Stimulated activated CD4-positive, alpha-beta T cell treated with anti-CD3 and anti-CD28 coated beads, Interleukin-12 subunit alpha, Interleukin-12 subunit beta, amount 100 ng/mL, for 4 hours (primary cell): ENCODE data around the gene KLHDC7B.

ENCODE experiments used
- DNase-seq: peaks from one replicate; pipeline ENCODE4 v3.0.0-alpha.2; 2020

The KLHDC7B gene

DNA sequence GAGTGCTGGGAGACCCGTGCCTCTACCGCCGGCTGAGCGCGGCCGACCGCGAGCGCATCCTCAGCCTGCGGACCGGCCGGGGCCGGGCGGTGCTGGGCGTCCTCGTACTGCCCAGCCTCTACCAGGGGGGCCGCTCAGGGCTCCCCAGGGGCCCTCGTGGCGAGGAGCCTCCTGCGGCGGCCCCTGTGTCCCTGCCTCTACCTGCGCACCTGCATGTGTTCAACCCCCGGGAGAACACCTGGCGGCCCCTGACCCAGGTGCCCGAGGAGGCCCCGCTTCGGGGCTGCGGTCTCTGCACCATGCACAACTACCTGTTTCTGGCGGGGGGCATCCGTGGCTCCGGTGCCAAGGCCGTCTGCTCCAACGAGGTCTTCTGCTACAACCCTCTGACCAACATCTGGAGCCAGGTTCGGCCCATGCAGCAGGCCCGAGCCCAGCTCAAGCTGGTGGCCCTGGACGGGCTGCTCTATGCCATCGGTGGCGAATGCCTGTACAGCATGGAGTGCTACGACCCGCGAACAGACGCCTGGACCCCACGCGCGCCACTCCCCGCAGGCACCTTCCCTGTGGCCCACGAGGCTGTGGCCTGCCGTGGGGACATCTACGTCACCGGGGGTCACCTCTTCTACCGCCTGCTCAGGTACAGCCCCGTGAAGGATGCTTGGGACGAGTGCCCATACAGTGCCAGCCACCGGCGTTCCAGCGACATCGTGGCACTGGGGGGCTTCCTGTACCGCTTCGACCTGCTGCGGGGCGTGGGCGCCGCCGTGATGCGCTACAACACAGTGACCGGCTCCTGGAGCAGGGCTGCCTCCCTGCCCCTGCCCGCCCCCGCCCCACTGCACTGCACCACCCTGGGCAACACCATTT, 3.5 kb downstream of the KLHDC7B start:
- DNase-seq = no peak

DNA sequence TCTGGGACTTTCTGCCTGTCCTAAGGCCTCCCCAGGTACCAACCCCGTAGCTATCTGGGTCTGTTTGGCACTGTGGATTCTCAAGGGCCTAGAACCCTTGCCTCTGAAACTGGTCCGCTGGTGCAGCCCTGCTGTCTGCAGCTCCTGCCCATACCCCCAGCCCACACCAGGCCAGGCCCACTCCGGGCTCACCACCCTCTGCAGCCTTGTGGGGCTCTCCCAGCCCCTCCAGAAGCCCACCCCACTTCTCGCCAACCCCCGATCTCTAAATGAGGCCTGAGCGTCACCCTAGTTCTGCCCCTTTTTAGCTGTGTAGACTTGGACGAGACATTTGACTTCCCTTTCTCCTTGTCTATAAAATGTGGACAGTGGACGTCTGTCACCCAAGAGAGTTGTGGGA, 4.7 kb downstream of the KLHDC7B start:
- DNase-seq = no peak

DNA sequence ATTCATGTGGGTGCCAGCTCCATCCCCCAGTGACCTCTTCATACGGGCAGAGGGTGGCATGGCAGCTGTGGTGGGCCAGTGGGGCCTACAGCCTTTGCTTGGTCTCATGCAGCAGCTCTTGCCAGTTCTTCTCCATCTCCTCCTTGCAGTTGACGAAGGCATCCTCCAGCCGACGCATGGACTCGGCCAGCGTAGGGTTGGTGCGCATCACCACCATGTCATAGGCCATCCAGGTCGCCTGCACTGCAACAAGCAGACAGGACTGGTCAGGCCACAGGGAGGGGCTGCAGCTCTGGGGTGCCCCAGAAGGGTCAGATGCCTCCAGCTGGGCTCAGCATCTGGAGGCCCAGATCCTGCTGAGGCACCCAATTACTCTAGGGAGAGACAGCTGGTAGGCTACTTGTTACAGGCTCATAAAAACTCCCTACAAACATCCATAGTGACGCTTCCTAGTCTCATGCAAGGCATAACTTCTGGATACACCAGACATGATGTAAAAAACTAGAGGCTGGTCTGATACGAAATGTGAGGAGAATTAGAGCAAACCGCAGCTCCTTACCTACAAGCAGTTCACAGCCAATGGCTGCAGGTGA, 5.6 kb downstream of the KLHDC7B start:
- DNase-seq = no peak

DNA sequence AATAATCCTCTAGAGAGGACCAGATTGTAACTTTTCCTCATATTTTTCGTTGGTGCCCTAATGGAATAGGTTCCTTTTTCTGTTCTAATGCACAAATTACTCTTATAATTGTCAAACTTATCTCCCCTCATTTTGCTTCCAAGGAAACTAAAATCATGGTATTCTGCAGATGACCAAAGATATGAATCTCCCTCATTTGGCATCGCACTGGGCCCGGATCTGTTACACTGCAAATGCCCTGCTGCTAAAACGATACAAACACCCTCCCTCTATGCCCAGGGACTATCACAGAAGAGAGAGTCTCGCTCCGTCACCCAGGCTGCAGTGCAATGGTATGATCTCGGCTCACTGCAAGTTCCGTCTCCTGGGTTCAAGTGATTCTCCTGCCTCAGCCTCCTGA, 7.6 kb downstream of the KLHDC7B start:
- DNase-seq = no peak

DNA sequence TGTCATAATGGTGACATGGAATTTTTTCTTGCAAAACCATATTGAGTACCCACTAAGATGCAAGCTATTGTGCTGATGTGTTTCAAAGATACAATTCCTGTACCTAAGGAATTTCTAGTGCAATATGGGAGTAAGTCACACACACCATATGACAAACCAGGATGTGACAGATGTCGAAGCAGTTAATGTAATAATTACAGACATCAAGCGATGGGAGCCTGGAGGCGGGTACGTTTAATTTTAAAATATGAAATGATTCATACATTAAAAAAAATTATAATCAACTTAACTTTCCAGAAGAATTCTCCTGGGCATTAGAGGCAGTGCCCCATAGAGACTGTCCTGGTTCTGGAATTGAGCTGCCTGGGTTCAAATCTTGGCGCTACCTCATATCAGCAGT, 11.0 kb downstream of the KLHDC7B start:
- no peak for DNase-seq

DNA sequence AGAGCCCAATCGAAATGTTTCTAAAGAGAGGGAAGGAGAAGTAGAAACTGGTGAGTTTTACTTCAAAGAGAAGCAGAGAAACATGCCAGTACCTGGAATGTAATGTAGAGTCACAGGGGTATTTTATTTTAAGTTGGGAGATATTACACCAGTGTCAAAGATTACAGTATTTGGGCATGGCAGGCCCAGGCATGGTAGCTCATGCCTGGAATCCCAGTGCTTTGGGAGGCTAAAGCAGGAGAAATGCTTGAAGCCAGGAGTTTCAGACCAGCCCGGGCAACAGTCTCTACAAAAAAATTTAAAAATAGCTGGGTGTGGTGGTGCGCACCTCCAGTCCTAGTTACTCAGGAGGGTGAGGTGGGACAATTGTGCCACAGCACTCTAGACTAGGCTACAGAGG, 14.3 kb downstream of the KLHDC7B start:
- no peak for DNase-seq

DNA sequence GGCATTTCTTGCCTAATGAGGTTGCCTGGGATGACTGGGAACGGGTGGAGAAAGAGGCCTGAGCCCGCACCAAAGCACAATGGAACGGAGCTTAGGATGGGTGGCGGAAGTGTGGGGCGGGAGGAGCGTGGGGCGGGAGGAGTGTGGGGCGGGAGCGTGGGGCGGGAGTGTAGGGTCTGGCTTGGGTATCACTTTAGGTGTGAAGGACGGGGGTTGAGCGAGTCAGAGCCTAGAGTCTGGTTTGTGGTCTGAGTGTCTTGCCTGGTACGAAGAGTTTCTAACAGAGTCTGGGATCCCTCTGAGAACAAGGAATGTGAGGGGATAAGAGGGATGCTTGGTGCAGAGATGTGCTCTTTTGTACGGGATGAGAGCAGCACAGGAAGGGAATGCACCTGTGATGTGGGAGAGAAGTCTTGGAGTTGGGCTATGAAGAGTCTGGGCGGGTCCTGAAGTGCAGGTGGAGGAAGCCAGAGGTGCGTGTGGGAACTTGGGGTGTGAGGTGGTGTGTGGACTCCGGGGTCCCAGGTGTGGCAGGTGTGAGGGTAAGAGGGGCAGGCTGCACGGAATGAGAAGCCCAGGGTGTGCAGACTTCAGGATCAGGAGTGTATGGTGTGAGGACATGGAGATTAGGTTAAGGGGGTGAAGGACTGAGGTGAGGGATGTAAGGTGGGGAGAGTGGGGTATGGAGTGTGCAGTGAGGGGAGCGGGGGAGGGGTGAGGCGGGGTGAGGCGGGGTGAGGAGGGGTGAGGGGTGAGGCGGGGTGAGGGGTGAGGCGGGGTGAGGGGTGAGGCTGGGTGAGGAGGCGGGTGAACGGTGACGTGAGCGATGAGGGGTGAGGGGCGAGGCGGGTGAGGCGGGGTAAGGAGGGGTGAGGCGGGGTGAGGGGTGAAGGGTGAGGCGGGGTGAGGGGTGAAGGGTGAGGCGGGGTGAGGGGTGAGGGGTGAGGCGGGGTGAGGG, 16.0 kb downstream of the KLHDC7B start:
- DNase-seq = no peak

DNA sequence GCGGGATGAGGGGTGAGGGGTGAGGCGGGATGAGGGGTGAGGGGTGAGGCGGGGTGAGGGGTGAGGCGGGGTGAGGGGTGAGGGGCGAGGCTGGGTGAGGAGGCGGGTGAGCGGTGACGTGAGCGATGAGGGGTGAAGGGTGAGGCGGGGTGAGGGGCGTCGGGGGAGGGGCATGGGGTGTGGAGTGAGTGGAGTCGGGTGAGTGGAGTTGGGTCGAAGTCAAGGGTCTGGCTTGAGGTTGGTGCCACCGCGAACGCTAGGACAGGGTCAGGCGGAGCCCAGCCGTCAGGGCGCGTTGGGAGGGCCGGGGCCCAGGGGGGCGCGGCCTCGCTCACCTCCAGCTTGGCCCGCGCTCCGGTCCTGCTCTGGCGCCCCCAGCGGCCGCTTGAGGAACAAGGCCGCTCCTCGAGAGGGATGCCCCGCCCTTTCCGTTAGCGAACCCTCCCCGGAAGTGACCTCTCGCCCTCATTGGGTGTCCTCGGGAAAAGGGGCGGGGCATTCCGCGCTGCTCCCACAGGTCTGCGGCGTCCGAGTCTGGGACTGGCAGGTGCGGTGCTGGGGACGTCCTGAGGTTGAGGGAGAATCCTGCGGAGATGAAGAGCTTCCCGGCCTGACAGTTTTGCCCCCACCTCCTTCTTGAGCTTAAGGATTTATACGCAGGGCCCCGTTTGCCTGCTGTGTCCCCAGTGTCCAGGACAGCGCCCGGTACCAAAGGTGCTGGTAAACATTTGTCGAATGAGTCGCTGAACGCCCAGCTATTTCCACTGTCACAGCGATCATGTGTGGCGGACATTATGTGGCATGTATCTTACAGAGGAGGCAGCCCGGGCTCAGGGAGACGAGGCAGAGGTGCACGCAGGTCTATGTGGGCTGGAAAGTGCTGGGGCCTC, 17.1 kb downstream of the KLHDC7B start, which contains the start of gene SYCE3:
TSS of gene SYCE3 (minus strand) at position 397 of the 890 bp plus-strand sequence. CDS start 6,514 bp downstream, outside the sequence.
- DNase-seq = peak; percentile 98

DNA sequence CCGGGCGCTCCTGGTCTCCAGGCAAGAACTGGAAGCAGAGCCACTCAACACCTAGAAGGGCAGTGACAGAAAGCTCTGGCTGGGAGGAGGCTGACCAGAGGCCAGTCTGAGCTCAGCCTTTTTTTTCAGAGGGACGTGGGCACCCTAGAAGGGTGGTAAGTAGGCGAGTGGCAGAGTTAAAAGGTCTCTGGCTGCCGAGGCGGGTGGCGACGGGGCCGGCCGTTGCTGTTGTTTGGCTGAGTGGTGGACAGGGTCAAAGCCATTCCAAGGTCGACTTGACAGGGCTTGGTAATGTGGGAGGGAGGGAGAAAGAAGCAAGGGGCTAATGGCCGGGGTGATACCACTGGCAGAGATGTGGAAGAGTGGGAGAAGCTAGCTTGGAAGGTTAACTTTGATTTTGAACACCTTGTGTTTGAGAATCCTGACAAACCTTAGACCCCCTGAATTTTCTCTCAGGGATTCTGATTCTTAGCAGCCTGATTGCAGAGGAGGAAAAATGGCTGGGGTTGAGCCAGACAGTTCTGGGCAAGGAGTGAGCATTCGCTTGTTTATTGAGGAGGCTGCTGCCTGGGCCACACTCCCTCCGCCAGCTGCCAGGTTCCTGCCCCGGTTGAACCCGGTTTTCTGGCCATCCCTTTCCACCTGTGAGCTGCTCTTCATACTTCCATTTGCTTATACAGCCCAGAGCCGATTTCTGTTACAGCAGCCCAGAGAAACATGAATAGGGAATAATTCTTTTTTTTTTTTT, 17.9 kb downstream of the KLHDC7B start:
- no peak for DNase-seq

DNA sequence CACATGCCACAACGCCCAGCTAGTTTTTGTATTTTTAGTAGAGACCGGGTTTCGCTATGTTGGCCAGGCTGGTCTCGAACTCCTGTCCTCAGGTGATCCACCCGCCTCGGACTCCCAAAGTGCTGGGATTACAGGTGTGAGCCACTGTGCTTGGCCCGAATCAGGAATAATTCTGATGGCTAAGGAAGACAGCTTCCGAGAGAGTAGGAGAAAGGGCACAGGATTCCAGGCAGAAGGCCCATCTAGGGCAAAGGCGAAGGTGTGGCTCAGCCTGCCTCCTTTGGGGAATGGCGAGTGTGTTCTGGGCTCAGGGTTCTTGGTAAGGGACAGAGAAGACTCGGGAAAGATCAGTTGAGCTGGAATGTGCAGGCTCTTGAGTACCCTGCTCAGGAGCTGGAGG, 18.6 kb downstream of the KLHDC7B start:
- no peak for DNase-seq

DNA sequence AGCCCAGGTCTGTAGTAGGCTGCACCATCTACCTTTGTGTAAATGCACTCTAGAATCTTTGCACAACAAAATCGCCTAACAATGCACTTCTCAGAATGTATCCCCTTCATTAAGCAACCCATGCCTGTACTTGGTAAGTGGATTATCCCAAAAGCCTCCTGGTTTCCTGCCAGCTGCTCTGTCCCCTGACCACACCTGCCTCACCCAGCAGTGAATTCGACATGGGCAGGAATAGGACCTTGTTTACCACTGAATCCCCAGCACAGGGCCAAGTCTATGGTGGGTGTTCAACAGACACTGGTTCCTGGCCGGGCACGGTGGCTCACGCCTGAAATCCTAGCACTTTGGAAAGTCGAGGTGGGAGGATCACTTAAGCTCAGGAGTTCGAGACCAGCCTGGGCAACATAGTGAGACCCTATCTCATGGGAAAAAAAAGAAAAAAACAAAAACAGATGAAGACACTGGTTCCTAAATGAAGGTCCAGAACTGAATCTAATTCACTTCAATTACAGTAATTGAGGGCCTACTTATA, 22.1 kb downstream of the KLHDC7B start:
- no peak for DNase-seq

DNA sequence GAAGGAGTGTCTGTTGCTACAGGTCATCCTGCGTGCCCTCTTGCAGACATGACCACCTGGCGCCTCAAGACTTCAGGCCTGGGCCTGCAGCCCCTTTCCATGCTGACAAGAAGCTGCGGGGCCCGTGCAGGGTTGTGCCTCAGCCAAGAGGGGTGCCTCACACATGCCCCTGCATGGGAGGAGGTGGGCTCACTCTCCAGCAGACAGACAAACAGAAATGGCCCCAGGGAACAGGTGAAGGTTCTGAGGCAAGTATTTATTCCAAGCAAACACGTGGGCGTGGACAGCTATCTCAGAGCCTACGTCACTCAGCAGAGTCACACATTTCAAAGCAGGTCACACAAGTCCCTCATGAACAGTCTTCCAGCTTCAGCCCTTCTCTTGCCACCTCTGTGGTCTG, 22.9 kb downstream of the KLHDC7B start:
- DNase-seq = no peak

DNA sequence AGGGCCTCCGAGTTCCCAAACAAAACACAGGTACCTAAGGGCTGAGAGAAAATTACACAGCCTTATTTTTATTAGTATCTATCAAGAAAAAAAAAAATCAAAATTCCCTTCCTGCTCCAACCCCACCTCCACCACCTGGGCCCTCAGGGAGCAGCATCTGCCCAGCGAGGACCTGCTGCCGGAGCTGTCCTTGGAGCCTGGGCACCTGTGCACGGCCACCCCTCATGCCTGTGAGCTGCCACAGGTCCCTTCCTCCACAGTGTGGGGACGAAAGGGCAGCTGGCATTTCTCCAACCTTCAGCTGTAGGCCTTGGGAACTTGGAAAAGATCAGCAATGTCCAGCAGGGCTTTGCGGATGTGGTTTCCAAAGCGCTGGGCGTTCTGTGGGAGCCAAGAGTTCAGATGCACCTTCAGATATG, 23.4 kb downstream of the KLHDC7B start:
- DNase-seq = no peak

DNA sequence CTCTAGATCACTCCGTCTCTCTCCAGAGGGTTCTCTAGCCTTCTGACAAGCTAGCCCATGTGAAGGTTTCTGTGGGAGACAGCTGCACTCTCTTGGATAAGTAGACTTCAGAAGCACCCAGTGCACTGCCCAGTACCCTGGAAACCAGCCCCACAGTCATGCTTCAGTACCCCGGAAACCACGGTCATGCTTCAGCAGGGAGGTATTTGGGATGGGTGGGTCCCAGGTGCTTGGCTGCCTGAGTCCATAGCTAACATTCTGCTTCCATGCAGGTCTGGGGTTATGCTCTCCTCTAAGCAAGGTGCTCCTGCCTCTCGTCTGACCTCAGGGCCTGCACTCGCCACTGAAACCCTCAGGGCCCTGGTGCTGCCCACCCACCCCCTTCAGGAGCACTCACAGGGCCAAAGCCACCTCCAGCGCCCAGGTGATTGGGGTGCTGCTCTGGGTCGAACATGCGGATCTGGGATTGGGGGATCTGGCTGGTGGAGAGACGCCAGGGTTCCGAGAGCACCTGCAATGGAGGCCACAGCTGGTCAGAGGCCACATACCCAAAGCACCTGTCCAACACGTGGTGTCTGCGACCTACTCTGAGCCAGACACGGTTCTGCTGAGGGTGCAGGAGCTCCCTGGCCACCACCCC, 24.3 kb downstream of the KLHDC7B start:
- no peak for DNase-seq

DNA sequence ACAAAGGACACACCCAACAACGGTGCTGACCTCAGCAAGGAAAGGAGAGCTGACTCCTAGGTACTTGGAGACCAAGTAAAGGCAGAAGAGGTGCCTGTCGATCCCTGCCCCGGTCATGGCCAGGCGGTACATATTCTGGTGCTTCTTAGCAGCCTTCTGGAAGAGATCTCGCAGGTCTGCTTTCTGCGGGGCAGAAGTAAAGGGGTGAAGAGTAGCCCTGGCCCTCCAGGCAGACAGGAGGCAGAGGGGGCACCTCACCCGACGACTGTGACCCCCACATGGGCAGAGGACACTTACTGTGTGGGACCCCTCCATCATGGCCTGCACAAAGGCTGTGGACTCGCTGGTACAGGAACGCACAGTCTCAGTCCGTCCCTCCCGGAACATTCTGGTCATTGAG, 25.2 kb downstream of the KLHDC7B start:
- DNase-seq = no peak

DNA sequence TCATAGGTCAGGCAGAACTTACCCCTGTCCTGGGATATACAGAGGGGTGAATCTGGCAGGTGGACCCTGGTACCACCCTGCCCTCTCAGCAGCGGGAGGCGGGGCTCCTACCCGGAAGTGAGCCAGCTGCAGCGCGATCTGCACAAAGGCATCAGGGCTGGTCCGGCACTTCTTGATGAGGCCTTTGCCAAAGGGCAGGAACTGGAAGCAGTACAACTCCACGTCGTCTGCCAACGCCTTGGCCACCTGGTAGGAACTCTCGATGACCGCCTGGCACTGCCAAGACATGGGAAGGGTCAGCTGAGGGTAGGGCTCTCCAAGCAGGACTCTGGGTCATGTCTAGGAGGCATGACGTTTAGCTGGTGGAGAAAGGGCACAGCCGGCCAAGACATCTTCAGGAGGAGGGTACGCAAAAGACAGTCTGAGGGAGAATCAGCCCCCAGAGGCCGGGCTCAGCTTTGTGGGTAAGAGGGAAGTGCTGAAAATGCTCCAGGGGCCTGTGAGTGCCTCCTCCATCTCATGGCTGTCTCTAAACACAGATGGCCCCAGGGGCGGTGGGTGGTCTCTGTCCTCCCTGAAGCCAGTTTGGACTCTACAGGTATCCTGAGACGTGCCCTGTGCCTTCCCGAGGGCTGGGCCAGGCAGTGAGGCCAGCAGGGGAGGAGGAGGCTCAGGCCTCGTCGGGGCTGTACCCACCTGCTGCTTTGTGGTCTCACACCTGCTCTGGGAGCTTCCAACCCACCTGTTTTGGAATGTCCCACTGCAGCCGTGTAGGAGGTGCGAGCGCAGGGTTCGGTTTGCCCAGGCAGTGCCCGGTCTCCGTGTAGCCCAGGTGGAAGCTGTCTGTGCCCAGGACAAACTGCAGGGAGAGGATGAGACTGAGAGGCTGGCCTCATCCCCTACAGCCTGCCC, 25.8 kb downstream of the KLHDC7B start:
- DNase-seq = no peak

DNA sequence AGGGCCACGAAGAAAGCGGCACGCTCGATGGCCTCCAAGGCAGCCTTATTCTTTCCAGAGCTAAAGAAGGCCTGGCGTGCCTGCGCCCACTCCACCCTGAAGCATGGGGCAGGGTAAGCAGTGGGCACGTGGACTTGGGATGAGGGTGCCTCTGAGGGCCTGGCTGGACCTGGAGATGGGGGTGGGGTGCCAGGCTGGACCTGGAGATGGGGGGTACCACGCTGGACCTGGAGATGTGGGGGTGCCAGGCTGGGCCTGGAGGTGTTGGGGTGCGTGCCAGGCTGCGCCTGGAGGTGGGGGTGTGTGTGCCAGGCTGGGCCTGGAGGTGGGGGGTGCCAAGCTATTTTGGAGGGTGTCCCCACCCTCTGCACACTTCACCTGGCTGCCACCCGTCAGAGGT, 27.3 kb downstream of the KLHDC7B start:
- no peak for DNase-seq

DNA sequence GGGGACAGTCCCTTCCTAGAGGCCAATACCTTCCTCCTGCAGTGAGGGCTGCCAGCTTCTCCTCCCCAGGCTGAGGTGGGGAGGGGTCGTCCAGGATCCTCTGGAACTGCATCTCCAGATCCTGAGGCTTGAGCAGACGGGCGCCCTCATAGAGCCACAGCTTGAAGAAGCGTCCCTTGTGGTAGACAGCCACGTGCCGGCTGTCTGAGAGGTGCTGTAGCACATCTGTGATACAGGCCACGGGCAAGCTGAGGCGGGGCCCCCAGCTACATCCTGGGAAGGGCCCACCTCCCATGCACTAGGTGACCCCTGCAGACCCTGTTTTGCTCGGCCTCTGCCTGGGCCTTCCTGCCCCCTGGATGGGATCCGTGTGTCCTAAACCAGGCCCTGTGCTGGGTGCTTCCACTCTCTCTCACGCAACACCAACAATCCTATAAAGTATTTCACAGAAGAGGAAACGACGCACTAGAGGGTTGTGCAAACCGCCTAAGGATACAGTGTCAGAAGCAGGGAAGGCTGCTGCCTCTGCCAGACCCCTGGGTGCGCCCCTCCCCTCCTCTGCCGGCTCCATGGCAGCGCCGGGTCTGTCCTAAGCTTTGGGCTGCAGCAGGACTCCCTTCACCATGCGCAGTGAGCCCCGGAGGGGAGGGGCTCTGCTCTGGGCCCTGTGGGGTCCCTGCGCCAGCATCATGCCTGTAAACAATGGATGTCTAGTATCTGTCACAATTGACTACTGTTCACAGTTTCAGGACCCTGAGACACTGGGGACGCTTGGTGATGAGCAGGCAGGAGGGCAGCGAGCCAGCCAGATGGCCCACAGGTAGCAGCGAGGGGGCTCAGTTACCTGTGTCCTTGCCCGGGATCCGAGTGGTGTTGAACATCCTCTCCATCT, 28.0 kb downstream of the KLHDC7B start:
- no peak for DNase-seq

DNA sequence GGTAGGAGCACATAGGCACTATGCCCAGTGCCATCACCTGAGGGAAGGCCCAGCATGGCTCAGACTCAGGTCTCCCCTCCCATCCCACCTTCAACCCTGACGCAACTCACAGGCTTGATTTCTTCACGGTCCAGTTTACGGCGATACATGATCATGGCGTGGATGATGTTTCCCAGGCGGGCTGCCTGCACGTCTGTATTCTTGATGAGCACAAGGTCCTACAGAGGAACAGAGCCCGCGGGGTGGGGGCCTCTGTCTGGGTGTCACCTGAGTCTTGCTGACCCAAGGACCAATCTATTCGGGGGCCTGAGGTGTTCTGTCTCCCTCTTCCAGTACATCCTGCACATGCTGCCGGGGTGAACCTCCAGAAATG, 28.7 kb downstream of the KLHDC7B start:
- DNase-seq = no peak
